Ammon's horn (tissue), 1 donor: Measurements from ENCODE around the gene KCP.
"Not testable (repeated sequence)": the region's sequence is repeated elsewhere in the genome, so short reads cannot be mapped to it uniquely, and the experiment has no call there.

Experiments
- DNase-seq: peaks from one replicate; pipeline ENCODE4 v3.0.0-alpha.2; 2016; ENCODE audit warnings: low spot score

The KCP gene

GRCh38 chr7:128921866-128922440 lies 11.4 kb upstream of the KCP start:
- DNase-seq = no peak

DNA sequence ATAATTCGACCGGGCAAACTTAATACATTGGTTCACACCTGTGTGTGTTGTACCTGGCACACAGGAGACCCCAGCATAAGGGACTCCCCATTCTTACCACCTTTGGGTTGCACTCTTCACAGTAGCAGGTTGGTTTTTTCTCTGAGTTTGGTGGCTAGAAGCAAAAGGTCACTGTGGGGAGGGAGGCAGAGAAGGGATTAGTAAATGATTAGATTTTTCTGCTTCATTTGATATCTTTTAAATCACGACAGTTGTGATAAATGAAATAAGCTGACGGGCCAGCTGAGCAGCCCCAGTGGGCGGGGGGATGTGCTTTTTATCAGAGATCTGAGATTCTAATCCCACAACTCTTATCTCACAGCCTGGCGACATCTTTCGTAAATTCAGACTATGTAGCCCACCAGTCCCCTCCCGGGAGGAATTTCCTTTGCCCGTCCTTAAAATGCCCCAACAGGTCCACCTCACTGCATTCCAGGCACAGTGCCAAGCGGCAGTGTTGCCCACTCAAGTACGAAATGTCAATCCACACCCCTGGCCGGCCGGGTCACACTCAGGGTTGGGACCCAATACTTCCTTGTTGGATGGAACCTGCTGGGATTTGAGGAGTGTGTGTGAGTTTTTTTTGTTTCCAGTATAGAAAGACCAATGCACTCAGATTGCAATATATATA lies 10.5 kb upstream of the KCP start:
- no peak for DNase-seq

- peak; percentile 32 for DNase-seq
These were observed 9.6 kb upstream of the KCP start for GRCh38 chr7:128919881-128920799.

DNA sequence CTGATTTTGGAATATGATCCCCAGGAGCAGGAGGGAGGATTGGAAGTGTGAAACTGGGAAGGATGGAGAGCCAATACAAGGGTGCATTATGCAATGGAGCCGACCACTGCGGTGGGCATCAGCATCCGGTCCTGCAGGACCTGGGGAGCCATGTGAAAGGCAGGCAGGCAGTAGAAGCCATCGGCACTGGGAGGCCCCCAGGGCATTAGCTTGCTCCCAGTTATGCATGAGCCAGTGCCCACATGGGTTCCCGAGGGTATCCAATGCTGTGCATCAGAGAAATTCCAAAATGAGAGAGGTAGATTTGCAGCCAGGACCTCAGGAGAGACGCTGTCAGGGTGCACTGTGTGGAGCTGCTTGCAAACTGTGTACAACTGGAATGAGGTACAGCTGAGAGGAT lies 8.7 kb upstream of the KCP start:
- DNase-seq = no peak

DNA sequence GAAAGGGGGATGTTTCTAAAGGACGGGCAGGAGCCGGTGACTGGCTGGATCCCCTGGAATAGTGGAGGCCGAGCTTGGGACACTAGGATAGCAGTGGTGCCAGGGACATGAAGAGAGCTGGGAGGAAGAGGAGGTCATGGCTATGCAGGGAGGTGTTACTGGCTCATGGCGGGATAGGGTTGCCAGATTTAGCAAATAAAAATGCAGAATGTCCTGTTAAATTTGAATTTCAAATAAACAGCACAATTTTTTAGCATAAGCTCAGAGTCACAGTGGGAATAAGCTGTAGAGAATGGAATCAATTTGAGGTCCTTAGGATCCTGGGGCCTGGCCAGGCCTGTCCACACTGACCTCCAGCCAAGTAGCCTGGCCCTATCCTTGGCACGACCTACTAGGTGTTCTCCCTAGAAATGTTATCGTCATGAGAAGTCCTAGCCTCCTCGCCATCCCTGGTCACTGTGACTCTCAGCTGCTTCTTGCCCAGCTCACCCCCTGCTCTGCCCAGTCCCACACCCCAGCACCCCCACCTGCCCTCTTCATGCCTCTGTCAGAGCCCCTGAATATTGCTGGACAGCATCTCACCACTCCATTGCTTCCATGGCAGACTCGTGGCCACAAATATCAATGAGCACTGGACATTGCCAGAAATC lies 7.6 kb upstream of the KCP start:
- DNase-seq = no peak

DNA sequence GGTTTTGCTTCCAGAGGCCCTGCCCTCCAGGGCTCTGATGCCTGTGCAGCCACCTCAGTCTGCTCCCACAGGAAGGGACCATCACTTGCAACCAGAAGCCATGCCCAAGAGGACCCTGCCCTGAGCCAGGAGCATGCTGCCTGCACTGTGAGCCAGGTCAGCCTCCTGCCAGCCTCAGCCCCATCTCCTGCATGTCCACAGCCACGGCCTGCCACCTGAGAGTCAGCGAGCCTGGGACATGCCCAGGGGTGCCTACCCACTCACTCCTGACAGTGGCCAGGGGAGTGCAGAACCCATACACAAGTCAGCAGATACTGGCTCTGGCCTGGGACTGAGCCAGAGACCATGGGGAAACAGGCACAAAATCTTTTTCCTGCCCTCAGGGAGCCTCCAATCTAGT lies 6.6 kb upstream of the KCP start:
- no peak for DNase-seq

DNA sequence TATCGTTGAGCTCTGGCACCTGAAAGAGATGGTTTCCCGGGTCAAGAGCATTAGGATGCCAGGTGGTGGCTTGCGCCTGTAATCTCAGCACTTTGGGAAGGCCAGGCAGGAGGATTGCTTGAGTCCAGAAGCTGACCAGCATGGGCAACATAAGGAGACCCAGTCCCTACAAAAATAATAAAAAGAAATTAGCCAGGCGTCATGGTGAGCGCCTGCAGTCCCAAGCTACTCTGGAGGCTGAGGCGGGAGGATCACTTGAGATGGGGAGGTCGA lies 6.1 kb upstream of the KCP start:
- DNase-seq = no peak

DNA sequence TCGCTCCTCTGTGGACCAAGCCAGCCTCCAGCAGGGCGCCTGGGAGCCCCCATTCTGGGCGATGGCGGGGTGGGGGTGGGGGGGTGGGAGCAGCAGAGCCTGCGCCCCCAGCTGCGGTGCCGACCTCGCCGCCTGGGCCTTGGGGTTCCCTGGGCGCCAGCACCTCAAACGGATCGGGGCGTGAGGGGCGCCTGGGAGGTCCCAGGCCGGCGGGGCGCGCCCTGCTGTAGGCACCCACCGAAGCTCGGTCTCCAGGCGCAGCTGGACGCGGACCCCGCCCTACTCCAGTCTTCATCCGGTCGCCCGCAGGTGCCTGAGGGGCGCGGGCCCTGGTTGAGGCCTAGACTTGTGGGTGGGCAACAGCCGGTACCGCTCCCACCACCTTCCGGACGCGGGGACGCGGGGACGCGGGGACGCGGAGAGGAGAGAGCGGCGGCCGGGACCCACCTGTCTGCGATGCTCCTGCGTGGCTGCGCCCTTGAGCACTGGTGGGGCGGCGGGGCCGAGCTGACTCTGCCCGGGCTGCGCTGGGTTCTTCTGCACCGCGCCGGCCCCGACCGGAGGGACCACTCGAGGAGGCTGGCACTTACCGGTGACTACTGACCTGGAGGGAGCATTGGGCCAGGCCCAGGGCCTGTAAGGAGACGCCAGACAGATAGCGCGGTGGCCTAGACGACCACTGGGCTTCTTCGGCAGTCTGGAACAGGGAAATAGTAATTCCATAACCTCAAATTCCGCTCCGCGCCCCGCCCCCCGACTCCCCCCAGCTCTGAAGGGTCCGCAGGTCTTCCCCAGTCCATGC lies 5.5 kb upstream of the KCP start:
- no peak for DNase-seq

- no peak for DNase-seq
These were observed 4.8 kb upstream of the KCP start for GRCh38 chr7:128915271-128915819.

- DNase-seq = no peak
These were observed 4.2 kb upstream of the KCP start for GRCh38 chr7:128914566-128915151.

GRCh38 chr7:128913870-128914565 lies 3.5 kb upstream of the KCP start:
- no peak for DNase-seq

- not testable (repeated sequence) for DNase-seq
These were observed 2.4 kb upstream of the KCP start for GRCh38 chr7:128912709-128913495.

DNA sequence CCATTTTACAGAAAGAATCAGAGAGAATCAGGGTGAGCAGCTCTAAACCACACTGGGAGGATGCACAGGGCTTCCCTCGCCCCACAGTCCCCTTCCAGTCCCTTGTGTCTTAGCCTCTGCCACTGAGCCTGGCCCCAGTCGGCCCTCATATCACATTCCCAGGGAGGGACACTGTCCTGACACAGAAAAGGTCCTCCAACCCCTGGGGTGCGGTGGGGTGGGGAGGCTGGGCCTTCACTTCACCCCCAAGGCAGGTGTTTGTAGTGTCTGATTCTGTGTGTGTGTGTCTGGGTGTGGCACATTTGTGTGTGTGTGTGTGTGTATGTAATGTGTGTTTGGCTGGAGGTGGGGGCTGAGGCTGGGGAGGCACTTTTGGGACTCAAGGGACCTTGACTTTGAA lies 1.8 kb upstream of the KCP start:
- no peak for DNase-seq

DNA sequence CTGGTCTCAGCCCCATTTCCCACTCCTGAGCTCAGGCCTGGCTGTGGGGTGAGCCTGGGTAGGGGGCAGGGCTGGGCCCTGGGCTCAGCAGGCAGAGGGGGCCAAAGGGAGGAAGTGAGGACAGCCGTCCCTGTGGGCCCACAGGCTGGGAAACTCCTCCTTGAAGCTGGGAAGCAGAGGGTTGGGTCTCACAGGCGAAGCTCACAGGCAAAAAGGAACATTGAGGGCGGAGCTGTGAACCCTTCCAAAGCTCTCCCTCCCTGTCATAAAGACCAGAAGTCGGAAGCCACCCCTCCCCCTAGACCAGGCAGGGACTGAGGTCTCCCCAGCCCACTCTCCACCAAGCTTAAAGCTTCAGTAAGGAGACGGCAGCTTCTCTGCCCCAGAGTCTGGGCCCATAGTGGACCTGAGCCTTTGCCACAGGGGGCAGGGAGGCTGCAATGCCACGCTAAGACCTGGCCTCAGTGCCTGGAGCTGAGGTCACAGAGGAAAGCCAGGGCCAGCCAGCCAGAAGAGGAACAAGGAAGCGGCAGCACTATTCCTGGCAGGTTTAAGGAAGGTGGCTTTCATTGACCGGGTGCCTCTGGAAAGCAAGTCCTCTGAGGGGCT lies 1.0 kb upstream of the KCP start:
- no peak for DNase-seq

DNA sequence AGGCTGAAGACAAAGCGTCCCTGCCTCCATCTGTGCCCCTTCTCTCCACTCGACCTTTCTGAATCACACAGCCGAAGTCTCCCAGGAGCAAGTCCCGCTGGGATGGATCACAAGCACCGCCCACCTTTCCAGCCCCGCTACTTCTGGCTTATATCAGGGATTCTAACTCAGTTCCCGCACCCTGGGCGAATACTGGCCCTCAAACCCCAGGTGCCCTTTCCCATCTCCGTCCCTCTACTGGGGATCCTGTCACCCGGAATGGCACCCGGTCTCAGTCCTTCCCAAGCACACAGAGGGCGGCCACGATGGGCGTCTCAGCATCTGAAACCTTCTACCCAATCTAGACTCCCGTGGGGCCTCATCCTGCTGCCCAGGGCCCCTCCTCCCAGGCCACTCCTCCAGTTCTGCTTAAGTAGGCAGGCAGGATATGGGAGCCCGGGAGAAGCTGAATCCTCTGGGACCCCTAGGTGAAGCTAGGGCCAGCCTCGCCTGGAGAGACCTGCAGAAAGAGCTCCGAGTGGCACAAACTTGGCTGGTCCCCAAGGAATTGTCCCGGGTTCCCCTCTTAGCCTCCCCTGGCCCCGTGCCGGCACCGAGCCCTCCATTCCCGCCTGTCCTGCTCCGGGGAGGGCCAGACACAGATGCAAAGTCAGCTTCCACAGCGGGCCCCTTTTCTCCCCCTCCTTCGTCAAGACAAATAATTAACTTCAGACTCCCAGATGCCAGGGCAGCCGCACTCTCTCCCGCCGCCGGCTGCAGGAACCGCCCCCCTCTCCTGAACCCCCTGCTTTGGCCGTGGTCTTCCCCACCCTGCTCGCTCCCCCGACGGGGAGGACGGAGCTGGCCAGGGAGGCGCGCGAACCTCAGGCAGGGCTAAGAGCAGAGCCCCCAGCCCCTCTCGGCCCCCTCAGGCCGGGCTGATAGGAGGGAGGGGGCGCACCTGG lies 612 bp downstream of the KCP start:
- no peak for DNase-seq

DNA sequence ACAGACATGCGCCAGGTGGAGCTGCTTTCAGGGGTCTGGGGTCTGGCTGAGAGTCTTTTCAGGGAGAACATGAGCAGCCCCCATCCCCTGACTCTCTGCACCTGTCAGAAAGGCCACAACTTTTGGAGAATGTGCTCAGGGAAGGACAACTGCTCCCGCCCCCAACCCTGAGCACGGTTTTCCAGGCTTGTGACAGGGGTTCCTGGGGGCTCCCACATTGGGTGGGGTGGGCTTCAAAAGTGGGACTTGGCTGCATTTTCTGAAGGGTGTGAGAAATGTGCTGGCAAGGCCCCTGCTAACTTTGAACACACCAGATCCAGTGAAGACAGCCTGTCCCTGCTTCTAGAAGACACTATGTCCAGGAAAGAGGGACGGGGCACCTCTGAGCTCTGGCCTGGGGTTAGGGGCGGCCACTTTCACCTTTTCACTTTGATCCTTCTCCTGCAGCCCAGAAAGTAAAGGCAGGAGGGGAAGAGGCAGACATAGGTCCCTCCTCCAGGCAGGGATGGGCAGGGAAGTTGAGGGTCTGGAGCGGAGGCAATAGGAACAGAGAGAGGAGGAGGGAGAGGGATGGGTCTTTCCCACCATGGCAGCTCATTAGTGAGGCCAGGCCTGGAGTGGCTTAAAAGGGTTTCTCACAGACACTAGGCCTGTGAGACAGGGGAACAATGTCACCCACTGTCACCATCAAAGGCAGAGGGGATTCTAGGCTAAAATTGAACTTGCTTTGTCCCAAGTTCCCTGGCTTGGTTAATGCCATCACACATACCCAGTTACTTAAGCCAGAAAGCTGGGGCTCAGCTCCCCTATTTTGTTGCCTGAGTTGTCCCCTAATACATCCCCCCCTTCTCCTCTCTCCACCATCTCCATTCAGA lies 1.5 kb downstream of the KCP start:
- DNase-seq = no peak
